MM.1S (cell line): ENCODE results near the gene GZMM.

Experiments
- CTCF ChIP-seq: fragments of 300-600 bp; sonication (generic); IDR thresholded peaks from 2 replicates; pipeline ENCODE4 v1.5.1; 2016; ENCODE audit warnings: antibody characterized with exemption, low read length, mixed read lengths
- EZH2 ChIP-seq: fragments of 300-600 bp; sonication (generic); optimal IDR thresholded peaks from 2 replicates; pipeline ENCODE3; 2017; ENCODE audit warnings: low read depth, mild to moderate bottlenecking, antibody characterized with exemption, low read length, mixed read lengths
- EZH2phosphoT487 ChIP-seq: fragments of 300-600 bp; sonication (generic); IDR thresholded peaks from 2 replicates; pipeline ENCODE4 v1.6.1; 2018; ENCODE audit warnings: antibody characterized with exemption, low read length

GRCh38 chr19:519449-519865 lies 24.4 kb upstream of the GZMM start:
- no peak for TF ChIP-seq CTCF
- TF ChIP-seq EZH2, result no peak
- no peak for TF ChIP-seq EZH2phosphoT487
